CD14-positive monocyte (primary cell): Measurements from ENCODE around the gene CEP128. TPM values are rescaled to one million over a fixed set of nuclear protein-coding genes. Genes with fewer than 3 reads are reported as not detected.

Source experiments
- DNase-seq, 3 donors: peaks; one replicate each; pipeline ENCODE4 v3.0.0-alpha.2; 2011 to 2022
- H2AFZ ChIP-seq: 2 replicates; pipeline ENCODE4 v1.6.0; 2012; ENCODE audit warnings: mild to moderate bottlenecking, low read depth, low read length, inconsistent platforms; ENCODE audit not compliant: insufficient read depth, poor library complexity, severe bottlenecking
- H3K27ac ChIP-seq, 2 donors: 1 replicate in 1 of 2; 2 replicates in 1 of 2; pipeline ENCODE4 v1.5.1; 2012 to 2013; ENCODE audit warnings: low read length in 2 of 2, control low read depth in 1 of 2, inconsistent platforms in 1 of 2, low read depth in 1 of 2, mild to moderate bottlenecking in 1 of 2
- H3K27me3 ChIP-seq, 2 donors: one replicate each; pipeline versions ENCODE4 v1.6.0 to v1.6.1; 2011 to 2013; ENCODE audit warnings: low read length in 2 of 2; ENCODE audit not compliant: control insufficient read depth in 2 of 2, insufficient read depth in 2 of 2
- H3K36me3 ChIP-seq, 2 donors: replicated peaks in 1 of 2; 1 replicate in 1 of 2; 2 replicates in 1 of 2; pipeline versions ENCODE4 v1.5.1 to v1.6.1; 2012 to 2013; ENCODE audit warnings: low read length in 2 of 2, control low read depth in 1 of 2, inconsistent platforms in 1 of 2, mild to moderate bottlenecking in 1 of 2; ENCODE audit not compliant: insufficient read depth in 2 of 2, control insufficient read depth in 1 of 2
- H3K4me1 ChIP-seq, 2 donors: 1 replicate in 1 of 2; 2 replicates in 1 of 2; pipeline versions ENCODE4 v1.5.1 to v1.6.1; 2012 to 2013; ENCODE audit warnings: low read length in 2 of 2, control low read depth in 1 of 2, inconsistent platforms in 1 of 2, mild to moderate bottlenecking in 1 of 2, moderate library complexity in 1 of 2; ENCODE audit not compliant: insufficient read depth in 2 of 2, control insufficient read depth in 1 of 2
- H3K4me2 ChIP-seq: replicated peaks from 2 replicates; pipeline ENCODE3; 2012; ENCODE audit warnings: low read length, moderate library complexity, mild to moderate bottlenecking; ENCODE audit not compliant: poor library complexity, severe bottlenecking; ENCODE audit errors: extremely low read depth
- H3K4me3 ChIP-seq, 3 experiments: fragments of 200-600 bp in 1 of 3; sonication (generic) in 1 of 3; replicated peaks in 1 of 3; 1 replicate in 2 of 3; 2 replicates in 1 of 3; pipeline ENCODE4 v1.5.1; 2011 to 2013; ENCODE audit warnings: low read length in 3 of 3, mild to moderate bottlenecking in 3 of 3, control low read depth in 2 of 3, low read depth in 2 of 3, inconsistent platforms in 1 of 3, moderate library complexity in 1 of 3
- H3K79me2 ChIP-seq: 2 replicates; pipeline ENCODE4 v1.6.0; 2012; ENCODE audit warnings: mild to moderate bottlenecking, control low read depth, inconsistent platforms, low read length, moderate library complexity; ENCODE audit not compliant: insufficient read depth
- H3K9ac ChIP-seq: 2 replicates; pipeline ENCODE4 v1.6.0; 2017; ENCODE audit warnings: low read length, mild to moderate bottlenecking; ENCODE audit not compliant: insufficient read depth, poor library complexity, severe bottlenecking
- H3K9me3 ChIP-seq, 2 donors: replicated peaks in 1 of 2; 1 replicate in 1 of 2; 2 replicates in 1 of 2; pipeline versions ENCODE4 v1.5.1 to v1.6.1; 2012 to 2013; ENCODE audit warnings: low read length in 2 of 2, control low read depth in 1 of 2; ENCODE audit not compliant: control insufficient read depth in 1 of 2, insufficient read depth in 1 of 2
- H4K20me1 ChIP-seq: 2 replicates; pipeline ENCODE4 v1.6.0; 2012; ENCODE audit warnings: mild to moderate bottlenecking, low read length, control low read depth, moderate library complexity; ENCODE audit not compliant: insufficient read depth
- H3K27ac Mint-ChIP-seq, 7 donors: one replicate each; pipeline ENCODE4 v1.8.0; 2020; ENCODE audit warnings: mild to moderate bottlenecking in 7 of 7, mixed read lengths in 7 of 7, moderate library complexity in 6 of 7, inconsistent platforms in 2 of 7
- H3K27me3 Mint-ChIP-seq, 3 donors: one replicate each; pipeline ENCODE4 v1.8.0; 2021 to 2022; ENCODE audit warnings: low read depth in 3 of 3, mild to moderate bottlenecking in 3 of 3, mixed read lengths in 3 of 3, moderate library complexity in 3 of 3, inconsistent platforms in 1 of 3
- H3K36me3 Mint-ChIP-seq, 2 donors: one replicate each; pipeline ENCODE4 v1.8.0; 2020; ENCODE audit warnings: mixed read lengths in 2 of 2, inconsistent platforms in 1 of 2, mild to moderate bottlenecking in 1 of 2
- H3K4me1 Mint-ChIP-seq: one replicate; pipeline ENCODE4 v1.8.0; 2020; ENCODE audit warnings: mild to moderate bottlenecking, mixed read lengths
- H3K4me3 Mint-ChIP-seq, 2 donors: one replicate each; pipeline ENCODE4 v1.8.0; 2020; ENCODE audit warnings: mild to moderate bottlenecking in 2 of 2, mixed read lengths in 2 of 2, moderate library complexity in 1 of 2
- H3K9me3 Mint-ChIP-seq, 7 donors: one replicate each; pipeline ENCODE4 v1.8.0; 2020 to 2022; ENCODE audit warnings: mixed read lengths in 7 of 7, mild to moderate bottlenecking in 6 of 7, moderate library complexity in 6 of 7, inconsistent platforms in 2 of 7
- WGBS: methylation state at CpG from one replicate; pipeline ENCODE4 v1.1.5; 2013; ENCODE audit warnings: missing lambda C conversion rate; ENCODE audit not compliant: insufficient coverage; 5-methylcytosine and 5-hydroxymethylcytosine counted together
- intact Hi-C, 2 donors: fragments of 100-400 bp; cut with micrococcal nuclease; formaldehyde crosslinking; loops; one replicate each; pipeline versions ENCODE4 v1.15.0 to v1.15.1; 2023
- polyA plus RNA-seq, 3 donors: library from polyadenylated mRNA; depleted of rRNA in 1 of 3; unstranded in 2 of 3; stranded (reverse) in 1 of 3; fragments of 300-500 nt in 2 of 3; fragments of >200 nt in 1 of 3; fragmentation: Illumina TruSeq in 2 of 3; gene quantifications; 1 replicate in 2 of 3; 2 replicates in 1 of 3; pipeline ENCODE4 v1.2.3, GENCODE V29; 2012 to 2021
- small RNA-seq: library from RNA; depleted of rRNA; stranded (forward); fragments of <200 nt; gene quantifications from one replicate; pipeline ENCODE3, GENCODE V24; 2012; ENCODE audit warnings: low read depth; ENCODE audit not compliant: insufficient read length
- TF ChIP-seq, protein P1 (sequence below): fragments of 200-600 bp; IDR thresholded peaks from one replicate; pipeline ENCODE4 v1.8.0; 2022; ENCODE audit warnings: antibody characterized with exemption, mild to moderate bottlenecking

The CEP128 gene
- polyA plus RNA-seq, 3 donors, result 0.41 to 0.88 (median 0.62) TPM

DNA sequence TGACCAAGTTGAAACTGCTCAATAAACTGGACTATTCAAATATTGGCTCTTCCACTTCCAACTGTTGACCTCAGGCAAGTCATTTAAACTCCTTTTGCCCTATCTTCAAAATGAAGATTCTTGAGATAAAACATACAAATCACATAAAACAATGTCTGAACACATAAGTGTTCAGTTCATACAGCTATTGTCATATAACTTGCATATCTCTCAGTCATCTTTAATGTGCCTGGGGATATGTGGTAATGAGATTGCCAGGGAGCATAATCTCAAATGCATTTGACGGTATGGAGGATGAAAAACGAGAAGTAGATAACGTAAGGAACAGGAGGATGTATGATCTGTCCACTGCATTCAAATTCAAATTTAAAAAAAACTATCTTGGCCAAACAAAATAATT lies 493.3 kb downstream of the CEP128 start:
- H3K4me3 Mint-ChIP-seq, result no peak overlapping the region

DNA sequence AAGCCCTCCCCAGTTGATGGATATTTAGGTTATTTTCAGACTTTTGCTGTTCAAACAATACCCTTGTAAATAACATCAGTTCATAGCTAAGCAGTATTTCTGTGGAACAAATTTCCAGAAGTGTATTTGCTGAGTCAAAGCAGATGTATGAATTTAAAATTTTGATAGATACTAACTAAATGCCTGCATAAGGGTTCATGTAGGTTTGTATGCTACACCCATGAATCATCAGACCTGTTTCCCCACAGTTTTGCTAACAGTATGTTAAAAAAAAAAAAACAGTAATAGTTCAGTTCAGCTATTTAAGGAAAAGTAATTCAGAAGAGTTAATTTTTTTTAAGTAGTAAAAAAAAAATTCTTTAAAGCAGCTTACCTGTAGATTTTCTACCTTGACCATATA lies 494.1 kb downstream of the CEP128 start:
- H3K4me3 Mint-ChIP-seq, result no peak overlapping the region
- no peaks in the 10 kb centered on the region for H3K36me3 ChIP-seq
- TF ChIP-seq, protein P1, sequence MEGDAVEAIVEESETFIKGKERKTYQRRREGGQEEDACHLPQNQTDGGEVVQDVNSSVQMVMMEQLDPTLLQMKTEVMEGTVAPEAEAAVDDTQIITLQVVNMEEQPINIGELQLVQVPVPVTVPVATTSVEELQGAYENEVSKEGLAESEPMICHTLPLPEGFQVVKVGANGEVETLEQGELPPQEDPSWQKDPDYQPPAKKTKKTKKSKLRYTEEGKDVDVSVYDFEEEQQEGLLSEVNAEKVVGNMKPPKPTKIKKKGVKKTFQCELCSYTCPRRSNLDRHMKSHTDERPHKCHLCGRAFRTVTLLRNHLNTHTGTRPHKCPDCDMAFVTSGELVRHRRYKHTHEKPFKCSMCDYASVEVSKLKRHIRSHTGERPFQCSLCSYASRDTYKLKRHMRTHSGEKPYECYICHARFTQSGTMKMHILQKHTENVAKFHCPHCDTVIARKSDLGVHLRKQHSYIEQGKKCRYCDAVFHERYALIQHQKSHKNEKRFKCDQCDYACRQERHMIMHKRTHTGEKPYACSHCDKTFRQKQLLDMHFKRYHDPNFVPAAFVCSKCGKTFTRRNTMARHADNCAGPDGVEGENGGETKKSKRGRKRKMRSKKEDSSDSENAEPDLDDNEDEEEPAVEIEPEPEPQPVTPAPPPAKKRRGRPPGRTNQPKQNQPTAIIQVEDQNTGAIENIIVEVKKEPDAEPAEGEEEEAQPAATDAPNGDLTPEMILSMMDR, result no peak
- no peak overlapping the region for H3K4me3 ChIP-seq
- H3K27me3 ChIP-seq, result no peaks in the 10 kb centered on the region
- H3K9ac ChIP-seq, result no peak overlapping the region
- no peaks in the 10 kb centered on the region for H3K4me1 Mint-ChIP-seq
- intact Hi-C loops, result no loop called here
- no peak overlapping the region for H3K27ac ChIP-seq
- no peak for DNase-seq
- H3K27me3 Mint-ChIP-seq, result peaks cover 0 to 1% (median 0%) of the 10 kb centered on the region in 3 donors
- H3K27ac Mint-ChIP-seq, result no peak overlapping the region
- H4K20me1 ChIP-seq, result no peaks in the 10 kb centered on the region
- H3K79me2 ChIP-seq, result no peaks in the 10 kb centered on the region
- H3K36me3 Mint-ChIP-seq, result no peaks in the 10 kb centered on the region
- no peak overlapping the region for H2AFZ ChIP-seq
- no peaks in the 10 kb centered on the region for H3K4me1 ChIP-seq
- peaks cover 8 to 22% of the 10 kb centered on the region in 2 donors for H3K9me3 ChIP-seq
- peaks cover 3 to 24% (median 20%) of the 10 kb centered on the region in 7 donors for H3K9me3 Mint-ChIP-seq
- H3K4me2 ChIP-seq, result no peak overlapping the region

More for the DNA sequence above, 493.3 kb downstream of the CEP128 start:
- H4K20me1 ChIP-seq, result no peaks in the 10 kb centered on the region
- no CpG with 5 or more reads among the region's 3 CpGs for WGBS
- Mint-ChIP-seq H3K9me3 (peaks cover 3 to 24% (median 20%) of the 10 kb centered on the region in 7 donors), H3K4me1 (no peaks in the 10 kb centered on the region), H3K27ac (no peak overlapping the region), H3K27me3 (peaks cover 0 to 1% (median 0%) of the 10 kb centered on the region in 3 donors), H3K36me3 (no peaks in the 10 kb centered on the region)
- peaks cover 8 to 27% of the 10 kb centered on the region in 2 donors for H3K9me3 ChIP-seq
- no peak overlapping the region for H3K9ac ChIP-seq
- DNase-seq, result no peak
- TF ChIP-seq, protein P1, result no peak
- no peaks in the 10 kb centered on the region for H3K36me3 ChIP-seq
- H3K4me3 ChIP-seq, result no peak overlapping the region
- H3K27ac ChIP-seq, result no peak overlapping the region
- H2AFZ ChIP-seq, result no peak overlapping the region
- H3K4me1 ChIP-seq, result no peaks in the 10 kb centered on the region
- H3K27me3 ChIP-seq, result no peaks in the 10 kb centered on the region
- intact Hi-C loops, result no loop called here
- H3K4me2 ChIP-seq, result no peak overlapping the region
- no peaks in the 10 kb centered on the region for H3K79me2 ChIP-seq

Small RNA genes lying within 50 kb of the gene (small RNA-seq; reads per million reads assigned to genes)
- gene AC022404.1, result not detected

Other genes with a start within 250 kb of the CEP128 start
- not detected for gene TSHR, start 13.9 kb upstream of the CEP128 start, polyA plus RNA-seq